H1 (cell line): Measurements from ENCODE around the gene SLC1A2. TPM values are rescaled to one million over a fixed set of nuclear protein-coding genes. Genes with fewer than 3 reads are reported as not detected.

Experiments used
- CTCF ChIA-PET: fragments of 300-600 bp; sonication (Branson Sonifier 250); formaldehyde crosslinking; loops from one replicate; lab custom pipeline; 2021; ENCODE audit not compliant: partially characterized antibody; lab: Charles Lee
- POLR2A ChIA-PET: fragments of 300-600 bp; sonication (Branson Sonifier 250); formaldehyde crosslinking; loops from one replicate; lab custom pipeline; 2021; ENCODE audit warnings: inconsistent platforms; ENCODE audit not compliant: partially characterized antibody; lab: Charles Lee
- DNase-seq, 2 experiments: peaks; one replicate each; pipeline versions ENCODE4 v3.0.0 to v3.0.0-alpha.2; 2010 to 2022; ENCODE audit warnings: low spot score in 2 of 2, low read depth in 1 of 2, mixed read lengths in 1 of 2
- FAIRE-seq: peaks from 2 replicates; lab custom pipeline; 2011; peaks lifted over from hg19 to GRCh38; lab: Jason Lieb, UNC
- H2AFZ ChIP-seq: 2 replicates; pipeline ENCODE4 v1.8.1; 2012; ENCODE audit warnings: low read length, inconsistent platforms
- H2AK5ac ChIP-seq: 2 replicates; pipeline ENCODE4 v1.6.1; 2013; ENCODE audit warnings: low read depth, low read length
- H2BK120ac ChIP-seq: replicated peaks from 2 replicates; pipeline ENCODE3; 2013; ENCODE audit warnings: low read depth, low read length, inconsistent platforms
- H2BK12ac ChIP-seq: 2 replicates; pipeline ENCODE4 v1.6.1; 2013; ENCODE audit warnings: low read depth, low read length
- H2BK15ac ChIP-seq: 2 replicates; pipeline ENCODE4 v1.6.1; 2013; ENCODE audit warnings: low read length
- H2BK20ac ChIP-seq: 2 replicates; pipeline ENCODE4 v1.6.1; 2013; ENCODE audit warnings: low read length
- H2BK5ac ChIP-seq: 2 replicates; pipeline ENCODE4 v1.6.1; 2013; ENCODE audit warnings: low read depth, low read length
- H3K14ac ChIP-seq: 2 replicates; pipeline ENCODE4 v1.6.1; 2013; ENCODE audit warnings: inconsistent platforms; ENCODE audit not compliant: insufficient read length
- H3K18ac ChIP-seq: 2 replicates; pipeline ENCODE4 v1.6.1; 2013; ENCODE audit warnings: low read length; ENCODE audit errors: extremely low read depth
- H3K23ac ChIP-seq: 2 replicates; pipeline ENCODE4 v1.6.1; 2013; ENCODE audit warnings: inconsistent platforms; ENCODE audit not compliant: insufficient read length
- H3K23me2 ChIP-seq: 2 replicates; pipeline ENCODE4 v1.6.1; 2013; ENCODE audit warnings: low read depth, low read length
- H3K27ac ChIP-seq: 2 replicates; pipeline ENCODE4 v1.6.1; 2011; ENCODE audit warnings: low read depth, low read length, inconsistent platforms
- H3K27me3 ChIP-seq, 4 experiments: replicated peaks in 1 of 4; 1 replicate in 1 of 4; 2 replicates in 3 of 4; pipeline versions ENCODE4 v1.6.1 to v1.8.1; 2011 to 2013; ENCODE audit warnings: low read length in 3 of 4, mild to moderate bottlenecking in 3 of 4, inconsistent platforms in 2 of 4, mixed read lengths in 2 of 4, moderate library complexity in 1 of 4; ENCODE audit not compliant: control insufficient read depth in 3 of 4, insufficient read depth in 3 of 4; ENCODE audit errors: extremely low read depth in 1 of 4
- H3K36me3 ChIP-seq, 4 experiments: 2 replicates each; pipeline versions ENCODE4 v1.6.1 to v1.8.1; 2011 to 2013; ENCODE audit warnings: mild to moderate bottlenecking in 4 of 4, low read length in 3 of 4, moderate library complexity in 2 of 4, control low read depth in 1 of 4, inconsistent platforms in 1 of 4; ENCODE audit not compliant: insufficient read depth in 4 of 4, control insufficient read depth in 2 of 4
- H3K4ac ChIP-seq: replicated peaks from 2 replicates; pipeline ENCODE3; 2013; ENCODE audit warnings: low read length, low read depth, mixed read lengths, inconsistent platforms; ENCODE audit not compliant: insufficient read length
- H3K4me1 ChIP-seq, 4 experiments: replicated peaks in 1 of 4; 1 replicate in 1 of 4; 2 replicates in 3 of 4; pipeline versions ENCODE4 v1.6.1 to v1.8.1; 2011 to 2013; ENCODE audit warnings: low read length in 3 of 4, inconsistent platforms in 2 of 4, mixed read lengths in 1 of 4; ENCODE audit not compliant: insufficient read depth in 4 of 4, control insufficient read depth in 3 of 4
- H3K4me2 ChIP-seq, 2 experiments: 2 replicates each; pipeline versions ENCODE4 v1.6.1 to v1.8.1; 2011 to 2013; ENCODE audit warnings: low read depth in 2 of 2, low read length in 2 of 2, control low read depth in 1 of 2, inconsistent platforms in 1 of 2, mild to moderate bottlenecking in 1 of 2; ENCODE audit not compliant: insufficient read depth in 1 of 2
- H3K4me3 ChIP-seq, 4 experiments: fragments of 200-600, 300-600 bp in 1 of 4; sonication (generic), shearing (Covaris generic), sonication (Bioruptor Twin) in 1 of 4; 2 replicates each; pipeline versions ENCODE4 v1.5.1 to v1.8.1; 2011 to 2016; ENCODE audit warnings: low read length in 4 of 4, low read depth in 3 of 4, control low read depth in 2 of 4, inconsistent platforms in 2 of 4, mild to moderate bottlenecking in 2 of 4, mixed read lengths in 1 of 4, moderate library complexity in 1 of 4; ENCODE audit not compliant: insufficient read depth in 2 of 4; ENCODE audit errors: extremely low read depth in 1 of 4
- H3K56ac ChIP-seq: replicated peaks from 2 replicates; pipeline ENCODE3; 2013; ENCODE audit warnings: low read depth, mild to moderate bottlenecking, mixed read lengths, low read length, inconsistent platforms; ENCODE audit not compliant: insufficient read length
- H3K79me1 ChIP-seq: 2 replicates; pipeline ENCODE4 v1.6.1; 2013; ENCODE audit warnings: low read depth, low read length, control low read depth
- H3K79me2 ChIP-seq, 2 experiments: 2 replicates each; pipeline versions ENCODE4 v1.6.1 to v1.8.1; 2012 to 2013; ENCODE audit warnings: low read length in 2 of 2, mild to moderate bottlenecking in 2 of 2, inconsistent platforms in 1 of 2; ENCODE audit not compliant: insufficient read depth in 2 of 2, control insufficient read depth in 1 of 2
- H3K9ac ChIP-seq, 4 experiments: replicated peaks in 1 of 4; 1 replicate in 1 of 4; 2 replicates in 3 of 4; pipeline versions ENCODE4 v1.6.1 to v1.8.1; 2011 to 2013; ENCODE audit warnings: low read depth in 3 of 4, low read length in 3 of 4, control low read depth in 2 of 4, mild to moderate bottlenecking in 2 of 4, moderate library complexity in 2 of 4, inconsistent platforms in 1 of 4; ENCODE audit errors: extremely low read depth in 1 of 4
- H3K9me3 ChIP-seq, 2 experiments: 2 replicates each; pipeline versions ENCODE4 v1.6.1 to v1.8.1; 2012 to 2013; ENCODE audit warnings: mild to moderate bottlenecking in 2 of 2, moderate library complexity in 2 of 2, control low read depth in 1 of 2, inconsistent platforms in 1 of 2, low read depth in 1 of 2, low read length in 1 of 2, mixed read lengths in 1 of 2; ENCODE audit not compliant: insufficient read depth in 2 of 2
- H4K20me1 ChIP-seq, 2 experiments: replicated peaks in 1 of 2; 2 replicates each; pipeline versions ENCODE3 to v1.8.1; 2011 to 2013; ENCODE audit warnings: inconsistent platforms in 2 of 2, low read length in 2 of 2, mild to moderate bottlenecking in 1 of 2; ENCODE audit not compliant: insufficient read depth in 2 of 2, control insufficient read depth in 1 of 2
- H4K5ac ChIP-seq: 2 replicates; pipeline ENCODE4 v1.6.1; 2013; ENCODE audit warnings: low read length, low read depth, mixed read lengths, inconsistent platforms; ENCODE audit not compliant: insufficient read length
- H4K8ac ChIP-seq: 2 replicates; pipeline ENCODE4 v1.8.0; 2013; ENCODE audit warnings: mild to moderate bottlenecking, moderate library complexity, low read length, inconsistent platforms; ENCODE audit not compliant: insufficient read depth; ENCODE audit errors: extremely low read depth
- H4K91ac ChIP-seq: replicated peaks from 2 replicates; pipeline ENCODE3; 2013; ENCODE audit warnings: low read length, mixed read lengths, inconsistent platforms; ENCODE audit not compliant: insufficient read length
- CEBPB ChIP-seq: IDR thresholded peaks from 2 replicates; pipeline ENCODE4 v1.6.1; 2012; ENCODE audit warnings: low read depth, low read length
- JUND ChIP-seq: IDR thresholded peaks from 2 replicates; pipeline ENCODE4 v1.6.1; 2011; ENCODE audit warnings: mild to moderate bottlenecking, improper control_type of control experiment, low read length
- POLR2A ChIP-seq, 2 experiments: IDR thresholded peaks; 1 replicate in 1 of 2; 2 replicates in 1 of 2; pipeline ENCODE4 v1.6.1; 2011; ENCODE audit warnings: low read depth in 2 of 2, low read length in 2 of 2, mild to moderate bottlenecking in 2 of 2; ENCODE audit errors: control extremely low read depth in 1 of 2
- SP1 ChIP-seq: IDR thresholded peaks from 2 replicates; pipeline ENCODE4 v1.6.1; 2011; ENCODE audit warnings: low read depth, low read length
- SP2 ChIP-seq: IDR thresholded peaks from 2 replicates; pipeline ENCODE4 v1.6.1; 2012; ENCODE audit warnings: mild to moderate bottlenecking, low read length, inconsistent platforms
- TBP ChIP-seq: IDR thresholded peaks from 2 replicates; pipeline ENCODE4 v1.6.1; 2011; ENCODE audit warnings: low read depth, low read length, improper control_type of control experiment
- WGBS, 2 experiments: shearing (Covaris generic) in 1 of 2; methylation state at CpG; one replicate each; pipeline versions ENCODE4 v1.1.6 to v1.1.7; 2013 to 2015; ENCODE audit warnings: low lambda C conversion rate in 2 of 2, mixed read lengths in 2 of 2, inconsistent platforms in 1 of 2, low coverage in 1 of 2, missing lambda C conversion rate in 1 of 2; ENCODE audit not compliant: insufficient replicate concordance in 2 of 2, insufficient coverage in 1 of 2, insufficient read length in 1 of 2; ENCODE audit errors: extremely low coverage in 1 of 2, missing lambda C conversion rate in 1 of 2; 5-methylcytosine and 5-hydroxymethylcytosine counted together
- polyA plus RNA-seq, 7 experiments: library from polyadenylated mRNA; depleted of rRNA in 3 of 7; stranded (reverse) in 5 of 7; unstranded in 2 of 7; fragments of >200 nt in 5 of 7; fragments of 200-250 nt in 2 of 7; gene quantifications; 1 replicate in 5 of 7; 2 replicates in 1 of 7; 4 replicates in 1 of 7; pipeline versions ENCODE4 v1.2.1 to v1.2.3, GENCODE V29; 2011 to 2013; ENCODE audit warnings: missing spikeins in 2 of 7, mixed read lengths in 2 of 7
- total RNA-seq: library from RNA; stranded (reverse); fragmentation: NEBNext Ultra II Directional; extraction: Animal tissue kit (Norgen Biotek cat#: 25700); gene quantifications from 2 replicates; pipeline ENCODE4 v1.2.1, GENCODE V29; 2021

SLC1A2 gene
- total and polyA plus RNA-seq, 2 of the 8 experiments (the other 6 are each of a cell fraction or from before 2014, with no cell fraction given) = 0.57 to 1.2 TPM

GRCh38 chr11:35237351-35237750 lies 182.0 kb downstream of the SLC1A2 start:
- no peaks in the 10 kb centered on the region for H3K23me2 ChIP-seq

More at GRCh38 chr11:35237351-35237750, 182.0 kb downstream of the SLC1A2 start:
- TF ChIP-seq SP1 (no peak), JUND (no peak), SP2 (no peak), POLR2A (IDR thresholded peaks at IDR 0.05; ENCODE audit: control extremely low read depth in 1 of 2, low read depth in 2 of 2, low read length in 2 of 2) (no peak), TBP (no peak), CEBPB (no peak)
- Histone ChIP-seq H3K18ac (no peak overlapping the region), H3K27ac (no peak overlapping the region), H4K91ac (no peak overlapping the region), H2BK120ac (no peak overlapping the region), H3K36me3 (no peaks in the 10 kb centered on the region), H3K4me3 (no peak overlapping the region; a peak in 1 of 8 replicates), H3K4ac (no peak overlapping the region), H3K56ac (no peak overlapping the region), H4K8ac (no peak overlapping the region), H3K27me3 (no peaks in the 10 kb centered on the region; a peak in 2 of 7 replicates), H2BK15ac (no peak overlapping the region), H2BK20ac (no peak overlapping the region), H3K4me2 (0 out of 4 replicates have a peak overlapping the region, but pooled peaks of 1 of the 2 experiments have one; percentile 7), H2BK5ac (no peak overlapping the region), H2AFZ (no peak overlapping the region), H3K79me2 (no peaks in the 10 kb centered on the region), H2BK12ac (no peak overlapping the region), H4K5ac (no peak overlapping the region), H4K20me1 (no peaks in the 10 kb centered on the region), H3K4me1 (peaks cover 0 to 2% (median 2%) of the 10 kb centered on the region in 4 experiments; a peak in 4 of 7 replicates), H3K9me3 (no peaks in the 10 kb centered on the region), H3K9ac (no peak overlapping the region), H3K79me1 (no peaks in the 10 kb centered on the region), H2AK5ac (no peak overlapping the region), H3K14ac (no peak overlapping the region), H3K23ac (no peak overlapping the region)
- 85% methylated on average over 1 of the region's 1 CpG; no CpG with 5 or more reads in 1 of the 2 experiments for WGBS, 2 experiments
- FAIRE-seq (no peak), DNase-seq (no peak)
- ChIA-PET POLR2A (interaction anchor here (0.9 to 1.4 kb wide), 3 partner anchors 18 to 98 kb away, joined by 3 read pairs; partner anchors contain the start of gene CD44), CTCF (interaction anchor here (0.7 to 2.0 kb wide), 26 partner anchors 9 to 315 kb away, joined by 3 to 9 read pairs (median 3); no protein-coding TSS in a partner anchor)
